ENCODE results near the gene RPS6KB2. TPM values are rescaled to one million over a fixed set of nuclear protein-coding genes. Genes with fewer than 3 reads are reported as not detected.

The RPS6KB2 gene
- 55.7 TPM for polyA plus RNA-seq (2013, experiment 1 of 2; ENCODE audit: insufficient read length)
- polyA plus RNA-seq (2013, experiment 2 of 2; ENCODE audit: insufficient read length), result 39.9 TPM

DNA sequence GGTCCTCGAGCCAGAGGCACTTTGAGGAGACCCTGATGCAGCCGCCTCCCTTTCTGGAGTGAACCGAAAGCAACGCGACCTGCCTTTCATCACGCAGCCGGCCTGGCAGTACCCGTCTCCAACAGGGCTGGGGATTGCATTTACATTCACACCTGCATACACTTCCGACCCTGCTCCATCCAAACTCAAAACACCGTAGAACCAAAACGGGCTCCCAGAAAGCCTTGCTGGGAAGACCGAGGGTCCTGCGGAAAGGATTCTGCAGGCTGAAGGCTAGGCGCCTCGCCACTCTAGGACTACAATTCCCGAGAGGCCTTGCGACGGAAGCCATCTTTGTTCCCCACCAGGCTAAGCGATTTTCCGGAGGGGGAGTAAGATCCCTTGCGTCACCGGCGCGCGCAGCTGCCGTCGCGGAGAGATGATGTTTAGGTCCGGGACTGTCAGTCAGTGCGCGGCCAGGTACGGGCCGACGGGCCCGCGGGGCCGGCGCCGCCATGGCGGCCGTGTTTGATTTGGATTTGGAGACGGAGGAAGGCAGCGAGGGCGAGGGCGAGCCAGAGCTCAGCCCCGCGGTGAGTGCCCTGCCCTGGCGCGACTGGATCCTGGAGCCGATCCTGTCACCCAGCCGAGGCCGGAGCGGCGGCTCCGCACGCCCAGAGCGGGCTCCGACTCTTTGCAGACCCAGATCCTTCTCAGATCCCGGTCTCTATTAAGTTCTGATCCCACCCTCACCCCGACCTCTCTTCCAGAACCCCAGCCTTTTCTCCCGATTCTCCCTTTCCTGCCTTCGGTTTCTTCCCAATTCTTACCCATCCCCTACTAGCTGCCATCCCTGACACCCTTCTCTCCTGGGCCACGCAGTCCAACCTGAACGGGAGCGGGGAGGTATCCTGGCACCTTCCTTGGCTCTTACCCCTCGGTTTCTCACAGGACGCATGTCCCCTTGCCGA is at the start of gene RPS6KB2:
Gene RPS6KB2 (plus strand): TSS at position 443 of the 950 bp plus-strand sequence. CDS start 52 bp downstream, at position 495.
- DNase-seq, result peak; percentile 96

GRCh38 chr11:67378544-67378943 is 49.8 kb upstream of the RPS6KB2 start:
- no peak for DNase-seq

- peak; percentile 61 for DNase-seq
Observed at GRCh38 chr11:67379061-67380058, 48.9 kb upstream of the RPS6KB2 start.

DNA sequence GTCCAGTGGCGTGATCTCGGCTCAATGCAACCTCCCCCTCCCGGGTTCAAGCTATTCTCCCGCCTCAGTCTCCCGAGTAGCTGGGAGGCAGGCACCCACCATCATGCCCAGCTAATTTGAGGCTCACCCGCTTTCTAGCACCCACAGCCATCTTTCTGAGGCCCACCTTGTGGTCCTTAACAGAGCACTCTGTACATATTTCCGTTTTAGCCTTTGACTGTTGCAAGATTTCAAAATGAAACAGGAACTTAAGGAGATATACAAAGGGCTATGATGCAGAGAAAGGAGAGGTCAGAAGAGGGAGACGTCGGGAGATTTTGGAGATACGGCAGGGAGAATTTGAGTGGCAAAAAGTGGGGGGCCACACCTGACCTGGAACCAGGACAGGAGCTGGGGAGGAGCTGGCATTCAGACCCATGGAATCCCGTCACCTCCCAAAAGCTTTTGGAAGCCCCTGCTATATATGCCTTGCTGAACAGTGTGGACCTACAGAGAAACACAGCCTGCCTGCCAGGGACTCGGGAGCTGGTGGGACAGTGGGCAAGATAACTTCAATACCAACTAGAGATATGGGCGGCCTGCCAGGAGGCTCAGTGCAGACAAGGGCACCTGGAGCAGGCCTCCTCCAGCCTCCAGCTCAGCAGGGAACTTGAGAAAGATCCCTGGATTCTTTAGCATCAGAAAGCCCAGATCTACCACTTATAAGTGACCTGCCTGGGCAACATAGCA is 46.9 kb upstream of the RPS6KB2 start:
- DNase-seq, result no peak

- DNase-seq, result peak; percentile 77
Observed at GRCh38 chr11:67382276-67383136, 45.8 kb upstream of the RPS6KB2 start.

- peak; percentile 67 for DNase-seq
Observed at GRCh38 chr11:67384851-67385366, 43.4 kb upstream of the RPS6KB2 start.

DNA sequence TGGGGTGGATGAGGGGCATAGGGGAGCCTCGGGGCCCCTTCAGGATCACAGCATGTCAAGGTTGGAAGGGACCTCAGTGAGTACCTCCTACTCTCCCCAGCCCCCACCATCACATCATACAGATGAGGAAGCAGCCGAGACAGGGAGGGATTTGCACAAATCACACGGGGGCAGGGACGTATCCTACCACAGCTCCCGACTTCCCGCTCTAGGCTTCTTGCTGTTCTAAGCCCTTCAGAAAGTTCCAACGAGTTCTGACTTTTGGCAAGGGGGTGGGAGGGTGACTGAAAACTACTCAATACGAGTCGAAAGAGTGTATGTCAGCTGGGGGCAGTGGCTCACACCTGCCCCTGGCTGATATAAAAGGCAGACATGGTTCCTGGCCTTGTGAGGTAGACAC is 41.2 kb upstream of the RPS6KB2 start:
- DNase-seq, result no peak

- DNase-seq, result no peak
Observed at GRCh38 chr11:67387518-67387917, 40.8 kb upstream of the RPS6KB2 start.

- no peak for DNase-seq
Observed at GRCh38 chr11:67389477-67389876, 38.8 kb upstream of the RPS6KB2 start.

DNA sequence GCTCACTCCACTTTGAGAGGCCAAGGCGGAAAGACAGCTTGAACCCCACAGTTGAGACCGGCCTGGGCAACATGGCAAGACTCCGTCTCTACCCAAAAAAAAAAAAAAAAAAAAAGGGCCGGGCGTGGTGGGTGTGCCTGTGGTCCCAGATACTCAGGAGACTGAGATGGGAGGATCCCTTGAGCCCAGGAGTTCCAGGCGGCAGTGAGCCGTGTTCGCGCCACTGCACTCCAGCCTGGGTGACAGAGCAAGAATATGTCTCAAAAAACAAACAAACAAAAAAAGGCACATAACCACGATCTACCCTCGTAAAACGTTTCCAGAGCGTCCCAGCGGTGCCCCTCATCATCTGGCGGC is 37.4 kb upstream of the RPS6KB2 start:
- DNase-seq, result no peak

DNA sequence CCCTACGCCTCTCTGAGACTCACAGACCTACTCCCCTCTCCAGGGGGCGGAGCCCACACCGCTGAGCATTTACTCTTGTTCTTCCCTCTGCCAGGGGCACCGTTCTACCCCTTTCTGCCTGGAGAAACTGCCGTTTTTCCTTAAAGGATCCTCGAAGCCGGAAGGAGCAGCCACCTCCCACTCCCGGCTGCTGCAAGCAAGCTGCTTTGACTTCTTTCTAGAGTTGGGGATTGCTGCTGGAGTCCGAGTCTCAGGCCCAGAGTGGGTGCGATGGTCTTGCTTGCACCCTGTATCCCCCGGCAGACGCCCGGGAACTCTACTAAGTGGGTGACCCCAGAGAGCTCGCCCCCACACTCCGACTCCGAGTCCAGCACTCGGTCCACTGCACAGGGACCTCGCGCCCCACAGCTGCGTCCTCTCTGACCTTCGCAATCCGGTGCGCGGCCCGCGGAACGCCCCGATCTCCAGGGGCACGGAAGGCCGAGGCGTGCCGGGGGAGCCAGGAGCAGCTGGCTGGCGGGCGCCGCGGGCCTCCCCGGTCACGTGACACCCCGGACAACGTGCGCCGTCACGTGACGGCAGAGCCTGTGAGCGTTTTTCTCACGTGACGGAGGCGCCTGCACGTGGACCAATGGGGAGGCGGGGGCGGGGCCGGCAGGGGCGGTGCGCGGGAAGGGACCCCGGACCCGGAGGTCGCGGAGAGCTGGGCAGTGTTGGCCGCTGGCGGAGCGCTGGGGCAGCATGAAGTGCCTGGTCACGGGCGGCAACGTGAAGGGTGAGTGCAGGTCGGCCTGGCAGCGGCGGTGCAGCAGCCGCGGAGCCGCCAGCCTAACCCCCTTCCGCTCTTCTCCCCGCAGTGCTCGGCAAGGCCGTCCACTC is 36.8 kb upstream of the RPS6KB2 start, which contains the start of gene RAD9A:
Gene RAD9A (plus strand): TSS at position 683 of the 879 bp plus-strand sequence. CDS start 59 bp downstream, at position 742.
- peak; percentile 95 for DNase-seq

- no peak for DNase-seq
Observed at GRCh38 chr11:67392183-67392715, 36.0 kb upstream of the RPS6KB2 start.

DNA sequence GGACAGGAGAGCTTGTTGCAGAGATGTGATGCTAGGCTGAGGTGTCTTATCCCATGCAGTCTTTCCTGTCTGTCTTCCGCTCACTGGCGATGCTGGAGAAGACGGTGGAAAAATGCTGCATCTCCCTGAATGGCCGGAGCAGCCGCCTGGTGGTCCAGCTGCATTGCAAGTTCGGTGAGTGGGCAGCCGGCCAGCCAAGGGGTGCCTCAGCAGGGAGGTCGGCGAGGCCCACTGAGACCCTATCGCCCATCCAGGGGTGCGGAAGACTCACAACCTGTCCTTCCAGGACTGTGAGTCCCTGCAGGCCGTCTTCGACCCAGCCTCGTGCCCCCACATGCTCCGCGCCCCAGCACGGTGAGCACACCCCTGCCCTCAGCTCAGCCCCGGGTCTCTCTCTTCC is 34.9 kb upstream of the RPS6KB2 start:
- DNase-seq, result no peak

- DNase-seq, result no peak
Observed at GRCh38 chr11:67393990-67394389, 34.3 kb upstream of the RPS6KB2 start.

GRCh38 chr11:67395555-67396258 is 32.6 kb upstream of the RPS6KB2 start:
- no peak for DNase-seq

GRCh38 chr11:67396259-67396581 is 32.1 kb upstream of the RPS6KB2 start:
- DNase-seq, result no peak

DNA sequence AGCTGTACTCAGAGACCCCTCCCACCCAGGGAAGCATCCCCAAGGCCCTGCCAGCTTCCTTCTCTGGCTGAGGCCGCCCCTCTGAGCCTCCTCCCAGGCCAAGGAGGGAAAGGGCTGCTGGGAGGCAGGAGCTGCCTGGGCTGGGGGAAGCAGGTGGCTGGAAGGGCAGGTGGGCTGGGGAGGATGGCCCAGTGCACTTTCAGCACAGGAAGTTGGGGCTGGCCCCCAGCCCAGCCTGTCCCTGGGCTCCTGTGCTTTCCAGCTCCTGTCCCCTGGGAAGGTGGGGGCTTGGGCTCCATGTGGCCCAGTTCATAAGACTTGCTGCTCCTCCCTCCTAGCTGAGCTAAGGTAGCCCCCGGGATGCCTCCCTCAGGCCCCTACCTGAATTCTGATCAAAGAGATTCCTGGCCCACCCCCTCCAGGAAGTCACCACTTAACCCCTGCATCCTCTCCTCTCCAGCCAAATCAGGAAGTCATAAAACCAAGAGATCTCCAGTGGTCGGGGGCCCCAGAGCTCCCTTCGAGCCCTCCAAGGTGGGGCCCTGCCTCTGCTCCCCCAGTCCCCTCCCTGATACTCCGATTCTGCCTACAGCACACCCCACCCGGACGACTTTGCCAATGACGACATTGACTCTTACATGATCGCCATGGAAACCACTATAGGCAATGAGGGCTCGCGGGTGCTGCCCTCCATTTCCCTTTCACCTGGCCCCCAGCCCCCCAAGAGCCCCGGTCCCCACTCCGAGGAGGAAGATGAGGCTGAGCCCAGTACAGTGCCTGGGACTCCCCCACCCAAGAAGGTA is 31.5 kb upstream of the RPS6KB2 start:
- DNase-seq, result no peak

- DNase-seq, result no peak
Observed at GRCh38 chr11:67397536-67397935, 30.8 kb upstream of the RPS6KB2 start.
